Medulla oblongata (tissue), 1 donor: ENCODE data around the gene ABCA7.

Source experiments
- DNase-seq: peaks from one replicate; pipeline ENCODE4 v3.0.0-alpha.2; 2015; ENCODE audit errors: extremely low spot score

ABCA7 gene

GRCh38 chr19:1040476-1041271, 767 bp downstream of the ABCA7 start:
- DNase-seq, result peak; percentile 93

- DNase-seq, result no peak
These were observed 1.4 kb downstream of the ABCA7 start for GRCh38 chr19:1041272-1041834.

GRCh38 chr19:1041835-1042685, 2.2 kb downstream of the ABCA7 start:
- no peak for DNase-seq

- no peak for DNase-seq
These were observed 3.0 kb downstream of the ABCA7 start for GRCh38 chr19:1042689-1043511.

GRCh38 chr19:1045247-1045603, 5.3 kb downstream of the ABCA7 start:
- no peak for DNase-seq

- DNase-seq, result no peak
These were observed 6.3 kb downstream of the ABCA7 start for GRCh38 chr19:1046117-1046626.

GRCh38 chr19:1046836-1047695, 7.2 kb downstream of the ABCA7 start:
- DNase-seq, result no peak

- DNase-seq, result no peak
These were observed 7.8 kb downstream of the ABCA7 start for GRCh38 chr19:1047696-1048147.

GRCh38 chr19:1049106-1049505, 9.2 kb downstream of the ABCA7 start:
- no peak for DNase-seq

- DNase-seq, result no peak
These were observed 9.9 kb downstream of the ABCA7 start for GRCh38 chr19:1049800-1050199.

GRCh38 chr19:1050989-1051788, 11.3 kb downstream of the ABCA7 start:
- DNase-seq, result no peak

- DNase-seq, result no peak
These were observed 11.9 kb downstream of the ABCA7 start for GRCh38 chr19:1051791-1052190.

- DNase-seq, result no peak
These were observed 12.6 kb downstream of the ABCA7 start for GRCh38 chr19:1052349-1052975.

GRCh38 chr19:1053176-1054101, 13.5 kb downstream of the ABCA7 start:
- no peak for DNase-seq

- DNase-seq, result no peak
These were observed 14.5 kb downstream of the ABCA7 start for GRCh38 chr19:1054102-1055027.

GRCh38 chr19:1055028-1055425, 15.1 kb downstream of the ABCA7 start:
- no peak for DNase-seq
